ENCODE results near the gene ZDHHC15.
"Not testable (repeated sequence)": the region's sequence is repeated elsewhere in the genome, so short reads cannot be mapped to it uniquely, and the experiment has no call there.

Gene ZDHHC15, protein sequence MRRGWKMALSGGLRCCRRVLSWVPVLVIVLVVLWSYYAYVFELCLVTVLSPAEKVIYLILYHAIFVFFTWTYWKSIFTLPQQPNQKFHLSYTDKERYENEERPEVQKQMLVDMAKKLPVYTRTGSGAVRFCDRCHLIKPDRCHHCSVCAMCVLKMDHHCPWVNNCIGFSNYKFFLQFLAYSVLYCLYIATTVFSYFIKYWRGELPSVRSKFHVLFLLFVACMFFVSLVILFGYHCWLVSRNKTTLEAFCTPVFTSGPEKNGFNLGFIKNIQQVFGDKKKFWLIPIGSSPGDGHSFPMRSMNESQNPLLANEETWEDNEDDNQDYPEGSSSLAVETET

DNA sequence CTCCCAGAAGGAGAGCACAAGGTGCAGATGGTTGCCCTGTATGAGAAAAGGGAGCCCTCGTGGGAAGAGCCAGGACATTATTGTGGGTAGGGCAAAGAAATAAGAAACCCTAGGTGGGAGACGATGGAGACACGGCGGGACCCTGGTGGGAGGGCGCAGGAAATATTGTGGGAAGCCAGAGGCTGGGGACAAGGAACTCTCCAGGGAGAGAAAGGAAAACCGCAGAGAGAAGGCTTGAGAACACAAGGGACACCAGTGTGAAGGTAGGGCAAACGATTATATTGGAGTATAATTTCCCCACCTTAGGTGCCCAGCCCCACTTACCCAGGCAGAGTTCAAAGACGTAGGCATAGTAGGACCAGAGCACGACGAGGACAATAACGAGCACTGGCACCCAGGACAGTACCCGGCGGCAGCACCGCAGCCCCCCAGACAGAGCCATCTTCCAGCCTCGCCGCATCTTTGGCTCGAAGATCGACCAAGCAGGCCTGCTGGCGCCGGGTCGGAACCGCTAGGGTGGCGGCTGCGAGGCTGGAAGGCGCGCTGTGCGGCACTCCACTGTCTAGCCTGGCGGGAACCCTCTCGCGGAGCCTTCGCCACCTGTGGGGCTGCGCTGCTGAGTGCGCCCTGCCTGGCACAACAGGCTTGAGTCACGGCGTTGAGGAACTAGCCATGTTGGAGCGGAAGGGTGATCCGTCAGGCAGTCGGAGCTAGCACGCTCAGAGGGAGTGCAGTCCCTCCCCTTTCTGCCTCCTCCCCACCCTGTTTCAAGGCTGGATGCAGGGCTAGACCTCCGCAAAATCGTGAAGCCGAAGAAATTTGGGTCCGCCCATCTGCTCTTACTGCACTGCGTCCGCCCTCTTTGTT lies at the start of gene ZDHHC15:
TSS of gene ZDHHC15 (minus strand) at position 473 of the 867 bp plus-strand sequence. CDS start at position 460, 13 bp downstream.
- DNase-seq: peak; percentile 30 to 66

DNA sequence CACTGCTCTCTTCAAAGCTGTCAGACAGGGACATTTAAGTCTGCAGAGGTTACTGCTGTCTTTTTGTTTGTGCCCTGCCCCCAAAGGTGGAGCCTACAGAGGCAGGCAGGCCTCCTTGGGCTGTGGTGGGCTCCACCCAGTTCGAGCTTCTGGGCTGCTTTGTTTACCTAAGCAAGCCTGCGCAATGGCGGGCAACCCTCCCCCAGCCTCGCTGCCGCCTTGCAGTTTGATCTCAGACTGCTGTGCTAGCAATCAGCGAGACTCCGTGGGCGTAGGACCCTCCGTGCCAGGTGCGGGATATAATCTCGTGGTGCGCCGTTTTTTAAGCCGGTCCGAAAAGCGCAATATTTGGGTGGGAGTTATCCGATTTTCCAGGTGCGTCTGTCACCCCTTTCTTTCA lies 37.7 kb upstream of the ZDHHC15 start:
- not testable (repeated sequence) for DNase-seq

DNA sequence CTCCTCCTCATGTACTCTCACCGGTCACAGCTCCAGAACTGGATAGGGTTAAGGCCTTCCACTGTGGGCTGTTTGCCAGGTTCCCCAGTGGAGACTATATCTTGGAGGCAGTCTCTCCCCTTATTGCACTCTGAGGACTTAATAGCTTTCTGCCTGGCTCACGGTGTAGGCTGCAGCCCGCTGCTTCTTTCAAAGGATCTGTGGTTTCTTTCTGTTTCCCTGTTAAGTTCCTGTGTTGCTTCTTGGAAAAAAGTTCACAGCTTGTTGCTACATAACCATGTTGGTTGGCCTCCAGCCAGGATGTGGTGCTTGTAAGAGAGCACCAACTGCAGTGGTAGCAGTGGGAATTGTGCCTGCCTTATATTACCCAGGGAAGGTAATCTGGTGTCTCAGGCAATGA lies 24.9 kb upstream of the ZDHHC15 start:
- DNase-seq: no peak

DNA sequence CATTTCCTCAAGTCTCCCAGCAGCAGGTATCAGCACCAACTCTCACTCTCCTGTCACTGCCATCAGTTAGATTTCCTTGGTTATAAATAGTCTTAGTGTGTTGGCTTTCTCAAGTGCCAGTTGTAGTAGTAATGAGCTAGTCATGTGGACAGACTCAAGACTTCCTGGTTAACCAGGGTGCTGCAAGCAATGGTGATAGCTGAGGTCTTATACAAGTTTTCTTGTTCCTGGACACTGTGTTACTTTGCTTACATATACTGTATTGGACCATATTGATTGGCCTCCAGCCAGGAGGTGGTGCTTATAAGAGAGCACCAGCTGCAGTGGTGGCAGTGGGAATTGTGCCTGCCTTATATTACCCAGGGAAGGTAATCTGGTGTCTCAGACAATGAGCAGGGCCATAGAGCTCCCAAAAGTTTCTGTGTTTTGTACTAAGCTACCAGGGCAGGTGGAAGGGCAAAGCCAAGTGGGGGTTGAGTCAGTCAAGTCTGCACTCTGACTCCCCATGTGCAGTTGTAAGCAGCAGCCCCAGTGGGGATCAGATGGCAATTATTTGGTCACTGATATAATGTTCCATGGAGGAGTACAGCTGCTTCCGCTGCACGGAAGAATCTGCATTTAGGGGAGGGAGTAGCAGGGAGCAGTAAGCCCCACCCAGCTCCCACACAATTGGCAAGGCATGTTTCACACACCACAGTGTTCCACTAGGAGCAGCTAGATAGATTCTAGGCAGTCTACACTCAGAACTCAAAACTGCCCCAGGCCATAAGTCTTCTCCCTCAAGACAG lies 24.1 kb upstream of the ZDHHC15 start:
- DNase-seq: no peak

DNA sequence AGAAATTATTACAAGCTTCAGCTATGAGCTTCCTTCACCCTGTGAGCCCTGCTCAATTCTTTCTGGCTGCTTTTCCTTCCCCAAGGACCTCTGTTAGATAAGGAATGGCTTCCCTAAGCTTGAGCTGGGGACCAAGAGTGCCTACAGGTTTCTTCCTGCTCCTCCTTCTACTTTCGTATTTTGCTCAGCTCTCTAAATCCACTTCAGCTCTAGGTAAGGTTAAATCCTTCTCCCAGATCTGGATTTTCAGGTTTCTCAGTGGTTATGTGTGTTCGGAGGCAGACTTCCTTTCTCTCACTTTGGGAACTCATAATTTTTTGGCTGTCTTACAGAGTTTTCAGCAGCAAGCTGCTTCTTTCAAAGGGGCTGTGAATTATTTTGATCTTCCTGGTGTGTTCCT lies 21.9 kb upstream of the ZDHHC15 start:
- no peak for DNase-seq

DNA sequence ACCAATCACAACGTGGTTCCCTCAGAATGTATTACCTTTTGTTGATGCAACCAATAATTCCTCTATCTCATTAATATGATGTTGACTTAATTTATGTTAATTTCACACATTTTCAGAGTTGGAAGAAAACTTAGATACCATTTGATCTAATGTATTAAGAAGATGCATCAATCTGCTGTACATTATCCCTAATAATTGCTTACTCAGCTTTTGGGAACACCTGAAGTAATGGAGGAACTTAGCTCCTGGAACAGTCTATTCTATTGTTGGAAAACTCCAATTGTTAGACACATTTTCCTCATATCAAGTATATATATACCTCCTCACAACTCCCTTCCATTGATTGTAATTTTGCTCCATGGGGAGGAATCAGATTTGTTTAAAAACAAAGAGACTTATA lies 38.9 kb downstream of the ZDHHC15 start:
- no peak for DNase-seq

DNA sequence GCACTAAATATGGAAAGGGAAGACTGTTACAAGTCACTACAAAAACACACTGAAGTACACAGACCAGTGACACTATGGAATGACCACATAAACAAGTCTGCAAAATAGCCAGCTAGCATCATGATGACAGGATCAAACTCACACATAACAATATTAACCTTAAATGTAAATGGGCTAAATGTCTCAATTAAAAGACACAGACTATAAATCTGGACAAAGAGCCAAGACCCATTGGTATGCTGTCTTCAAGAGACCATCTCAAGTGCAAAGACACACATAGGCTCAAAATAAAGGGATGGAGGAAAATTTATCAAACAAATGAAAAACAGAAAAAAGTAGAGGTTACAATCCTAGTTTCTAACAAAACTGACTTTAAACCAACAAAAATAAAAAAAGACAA lies 61.1 kb downstream of the ZDHHC15 start:
- DNase-seq: not testable (repeated sequence)

DNA sequence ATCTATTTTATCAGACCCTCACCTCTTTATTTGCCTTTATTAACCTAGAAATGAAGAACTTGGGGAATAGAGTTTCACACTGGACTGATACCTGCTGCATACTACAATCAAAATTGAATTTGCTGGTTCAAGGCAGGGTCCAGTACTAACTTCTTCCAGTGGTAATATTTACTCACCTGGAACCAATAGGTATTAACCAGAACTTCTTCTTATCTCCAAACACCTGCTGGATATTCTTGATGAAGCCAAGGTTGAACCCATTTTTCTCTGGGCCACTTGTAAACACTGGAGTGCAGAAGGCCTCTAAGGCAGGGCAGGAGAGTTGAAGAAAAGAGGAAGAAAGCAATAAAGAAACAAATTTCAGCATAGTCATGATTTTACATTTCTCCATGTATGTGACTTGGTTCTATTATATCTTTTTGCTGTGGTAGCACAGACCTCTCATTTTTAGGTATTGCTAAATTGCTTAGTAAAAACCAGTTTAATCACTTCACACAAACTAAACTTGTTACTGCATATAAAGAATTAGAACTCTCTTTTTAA lies 101.1 kb downstream of the ZDHHC15 start:
- DNase-seq: no peak

DNA sequence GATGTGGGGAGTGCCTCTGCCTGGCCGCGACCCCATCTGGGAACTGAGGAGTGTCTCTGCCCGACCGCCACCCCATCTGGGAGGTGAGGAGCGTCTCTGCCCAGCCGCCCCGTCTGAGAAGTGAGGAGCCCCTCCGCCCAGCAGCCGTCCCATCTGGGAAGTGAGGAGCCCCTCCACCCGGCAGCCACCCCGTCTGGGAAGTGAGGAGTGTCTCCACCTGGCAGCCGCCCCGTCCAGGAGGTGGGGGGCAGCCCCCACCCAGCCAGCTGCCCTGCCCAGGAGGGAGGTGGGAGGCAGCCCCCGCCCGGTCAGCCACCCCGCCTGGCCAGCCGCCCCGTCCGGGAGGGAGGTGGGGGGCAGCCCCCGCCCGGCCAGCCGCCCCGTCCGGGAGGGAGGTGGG lies 115.7 kb downstream of the ZDHHC15 start:
- not testable (repeated sequence) for DNase-seq

DNA sequence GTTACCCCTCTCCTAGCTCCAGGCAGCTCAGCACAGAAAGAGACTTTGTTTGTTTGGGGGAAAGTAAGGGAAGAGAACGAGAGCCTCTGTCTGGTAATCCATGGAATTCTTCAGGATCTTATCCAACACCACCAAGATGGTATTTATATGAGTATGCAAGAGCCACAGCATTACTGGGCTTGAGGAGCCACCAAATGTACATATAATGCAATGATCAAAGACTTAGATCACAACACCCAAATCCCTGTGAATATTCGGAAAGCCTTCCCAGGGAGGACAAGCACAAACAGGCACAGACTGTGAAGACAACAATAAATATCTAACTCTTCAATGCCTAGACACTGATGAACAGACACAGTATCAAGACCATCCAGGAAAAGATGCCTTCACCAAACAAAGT lies 132.4 kb downstream of the ZDHHC15 start:
- DNase-seq: no peak

DNA sequence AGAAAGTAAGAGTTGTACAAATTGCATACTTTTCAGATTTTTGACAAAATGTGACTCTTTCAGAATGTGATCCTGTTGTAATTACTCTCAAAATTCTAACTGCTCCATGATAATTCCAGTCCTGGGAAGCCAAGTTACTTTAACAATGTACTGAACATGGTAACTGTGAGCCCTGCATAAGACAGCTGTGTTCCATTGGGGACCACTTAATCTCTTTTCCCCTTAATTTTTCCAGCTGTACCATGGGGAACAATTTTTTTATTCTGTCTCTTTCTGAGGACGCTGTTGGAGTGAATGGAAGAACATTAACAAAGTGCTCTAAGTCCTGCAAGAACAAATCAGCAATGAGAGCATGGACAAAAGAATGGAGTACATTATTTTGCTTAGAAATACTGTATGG lies 153.1 kb downstream of the ZDHHC15 start:
- DNase-seq: no peak

DNA sequence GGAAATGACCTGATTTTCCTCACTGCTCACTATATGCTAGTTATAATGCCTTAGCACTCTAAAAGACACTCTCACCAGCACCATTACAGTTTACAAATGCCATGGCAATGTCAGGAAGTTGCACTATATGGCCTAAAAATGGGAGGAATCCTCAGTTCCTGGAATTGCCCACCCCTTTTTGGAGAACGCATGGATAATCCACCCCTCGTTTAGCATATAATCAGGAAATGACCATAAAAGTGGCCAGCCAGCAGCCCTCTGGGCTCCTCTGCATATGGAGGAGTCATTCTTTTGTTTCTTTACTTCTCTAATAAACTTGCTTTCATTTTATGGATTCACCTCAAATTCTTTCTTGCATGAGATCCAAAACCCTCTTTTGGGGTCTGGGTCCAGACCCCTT lies 156.0 kb downstream of the ZDHHC15 start:
- DNase-seq: no peak

DNA sequence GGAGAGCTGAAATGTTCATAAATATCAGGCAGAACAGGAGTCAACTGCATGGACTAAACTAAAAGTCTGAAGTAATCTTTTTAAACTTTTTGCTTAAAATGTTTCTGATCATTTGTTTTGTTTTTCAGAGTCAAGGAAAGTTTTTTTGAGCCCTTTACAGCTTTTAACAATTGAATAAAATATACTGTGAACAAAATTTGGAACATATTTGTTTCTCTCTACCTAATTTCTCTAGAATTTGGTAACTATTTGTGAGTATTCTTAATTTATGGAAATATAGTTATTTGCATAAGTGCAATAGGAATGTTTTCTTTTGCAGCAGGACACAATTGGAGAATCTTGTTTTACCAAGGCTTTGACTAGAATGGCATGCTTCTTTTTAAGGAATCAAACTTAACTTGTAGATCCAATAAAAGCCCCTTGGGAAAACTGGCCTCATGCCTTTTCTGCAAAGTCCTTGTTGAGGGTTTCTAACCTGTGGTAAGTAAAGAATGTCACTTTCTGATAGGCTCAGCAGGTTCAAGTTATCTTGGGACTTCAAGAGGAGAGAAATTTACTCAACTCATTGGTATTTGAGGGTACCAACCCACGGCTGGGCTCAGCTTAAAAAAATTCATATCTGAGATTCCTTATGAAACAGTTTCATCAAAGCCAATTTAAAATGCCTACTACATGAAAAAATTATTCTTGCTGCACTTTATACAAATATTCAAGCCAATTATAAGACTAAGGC lies 157.4 kb downstream of the ZDHHC15 start:
- no peak for DNase-seq

DNA sequence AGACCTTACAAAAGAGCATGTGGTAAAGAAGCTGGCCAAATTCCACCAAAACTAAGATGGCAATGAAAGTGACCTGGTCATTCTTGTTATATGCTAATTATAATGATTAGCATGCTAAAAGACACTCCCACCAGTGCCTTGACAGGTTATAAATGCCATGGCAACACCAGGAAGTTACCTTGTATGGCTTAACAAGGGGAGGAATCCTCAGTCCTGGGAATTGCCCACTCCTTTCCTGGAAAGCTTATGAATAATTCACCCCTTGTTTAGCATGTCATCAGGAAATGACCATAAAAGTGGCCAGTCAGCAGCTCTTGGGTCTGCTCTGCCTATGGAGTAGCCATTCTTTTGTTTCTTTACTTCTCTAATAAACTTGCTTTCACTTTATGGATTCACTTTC lies 161.0 kb downstream of the ZDHHC15 start:
- no peak for DNase-seq

DNA sequence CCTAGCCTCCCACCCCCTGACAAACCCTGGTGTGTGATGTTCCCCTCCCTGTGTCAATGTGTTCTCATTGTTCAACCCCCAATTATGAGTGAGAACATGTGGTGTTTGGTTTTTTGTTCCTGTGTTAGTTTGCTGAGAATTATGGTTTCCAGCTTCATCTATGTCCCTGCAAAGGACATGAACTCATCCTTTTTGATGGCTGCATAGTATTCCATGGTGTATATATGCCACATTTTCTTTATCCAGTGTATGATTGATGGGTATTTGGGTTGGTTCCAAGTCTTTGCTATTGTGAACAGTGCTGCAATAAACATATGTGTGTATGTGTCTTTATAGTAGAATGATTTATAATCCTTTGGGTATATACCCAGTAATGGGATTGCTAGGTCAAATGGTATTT lies 174.2 kb downstream of the ZDHHC15 start:
- not testable (repeated sequence) for DNase-seq

DNA sequence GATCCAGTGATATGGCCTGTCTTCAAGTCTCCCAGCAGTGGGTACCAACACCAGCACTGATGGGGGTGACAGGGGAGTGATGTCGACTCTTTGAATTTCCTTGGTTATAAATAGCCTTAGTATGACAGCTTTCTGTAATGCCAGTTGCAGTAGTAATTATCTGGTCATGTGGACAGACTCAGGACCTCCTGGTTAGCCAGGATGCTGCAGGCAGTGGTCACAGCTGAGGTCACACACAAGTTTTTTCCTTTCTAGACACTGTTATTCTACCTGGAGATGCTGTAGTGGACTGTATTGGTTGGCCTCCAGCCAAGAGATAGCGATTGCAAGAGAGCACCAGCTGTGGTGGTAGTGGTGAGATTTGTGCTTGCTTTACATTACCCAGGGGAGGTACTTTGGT lies 185.3 kb downstream of the ZDHHC15 start:
- DNase-seq: no peak

DNA sequence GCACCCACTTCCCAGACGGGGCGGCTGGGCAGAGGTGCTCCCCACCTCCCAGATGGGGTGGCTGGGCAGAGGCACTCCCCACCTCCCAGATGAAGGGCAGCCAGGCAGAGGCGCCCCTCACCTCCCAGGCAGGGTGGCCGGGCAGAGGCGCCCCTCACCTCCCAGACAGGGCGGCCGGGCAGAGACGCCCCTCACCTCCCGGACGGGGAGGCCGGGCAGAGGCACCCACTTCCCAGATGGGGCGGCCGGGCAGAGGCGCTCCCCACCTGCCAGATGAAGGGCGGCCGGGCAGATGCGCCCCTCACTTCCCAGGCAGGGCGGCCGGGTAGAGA lies 187.7 kb downstream of the ZDHHC15 start:
- no peak for DNase-seq

DNA sequence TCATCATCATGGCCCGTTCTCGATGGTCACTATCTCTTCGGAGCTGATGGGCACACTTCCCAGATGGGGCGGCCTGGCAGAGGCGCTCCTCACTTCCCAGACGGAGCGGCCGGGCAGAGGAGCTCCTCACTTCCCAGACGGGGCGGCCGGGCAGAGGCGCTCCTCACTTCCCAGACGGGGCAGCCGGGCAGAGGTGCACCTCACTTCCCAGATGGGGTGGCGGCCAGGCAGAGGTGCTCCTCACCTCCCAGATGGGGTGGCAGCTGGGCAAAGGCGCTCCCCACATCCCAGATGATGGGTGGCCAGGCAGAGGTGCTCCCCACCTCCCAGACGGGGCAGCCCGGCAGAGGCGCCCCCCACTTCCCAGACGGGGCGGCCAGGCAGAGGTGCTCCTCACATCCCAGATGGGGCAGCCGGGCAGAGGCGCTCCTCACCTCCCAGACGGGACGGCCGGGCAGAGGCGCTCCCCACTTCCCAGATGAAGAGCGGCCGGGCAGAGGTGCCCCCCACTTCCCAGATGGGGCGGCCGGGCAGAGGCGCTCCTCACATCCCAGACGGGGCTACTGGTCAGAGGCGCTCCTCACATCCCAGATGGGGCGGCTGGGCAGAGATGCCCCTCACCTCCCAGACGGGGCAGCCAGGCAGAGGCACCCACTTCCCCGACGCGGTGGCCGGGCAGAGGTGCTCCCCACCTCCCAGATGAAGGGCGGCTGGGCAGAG lies 188.3 kb downstream of the ZDHHC15 start:
- not testable (repeated sequence) for DNase-seq

DNA sequence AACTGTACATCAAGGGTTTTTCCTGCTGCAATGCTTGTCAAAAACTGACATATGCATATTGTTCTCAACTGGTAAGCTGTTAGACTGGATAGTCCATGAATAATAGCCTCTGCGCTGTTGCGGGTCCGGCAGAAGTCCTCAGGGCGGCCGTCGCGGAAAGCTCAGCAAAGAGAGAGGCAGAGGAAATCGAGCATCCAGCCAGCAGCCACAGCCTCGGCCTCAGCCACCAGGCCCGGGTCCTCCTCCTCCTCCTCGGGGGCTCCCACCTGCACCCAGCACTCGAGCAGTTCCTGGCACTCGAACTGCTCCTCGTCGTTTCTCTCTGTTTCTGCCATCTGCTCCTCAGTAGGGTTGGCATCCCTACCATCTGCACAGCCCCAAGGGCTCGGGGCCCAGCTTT lies 195.2 kb downstream of the ZDHHC15 start:
- no peak for DNase-seq
